Neural cell (in vitro differentiated cells): ENCODE results near the gene FAM227A. TPM values are rescaled to one million over a fixed set of nuclear protein-coding genes. Genes with fewer than 3 reads are reported as not detected.

Experiments
- H2AFZ ChIP-seq: fragments of 200-600, 300-800 bp; sonication (generic), shearing (Covaris generic); 2 replicates; pipeline ENCODE4 v1.6.0; 2014; ENCODE audit warnings: low read depth, mild to moderate bottlenecking, antibody characterized with exemption, low read length, moderate library complexity
- H3F3A ChIP-seq: fragments of 200-600 bp; shearing (Covaris generic); 2 replicates; pipeline ENCODE4 v1.6.1; 2016; ENCODE audit warnings: mild to moderate bottlenecking, moderate library complexity, mixed read lengths, antibody characterized with exemption, low read length; ENCODE audit not compliant: insufficient read depth, poor library complexity, severe bottlenecking
- H3K27ac ChIP-seq: fragments of 200-600, 300-800 bp; sonication (generic), shearing (Covaris generic); 2 replicates; pipeline ENCODE4 v1.5.1; 2014; ENCODE audit warnings: mild to moderate bottlenecking, low read length, moderate library complexity
- H3K27me3 ChIP-seq: fragments of 300-800, 200-600 bp; sonication (generic), shearing (Covaris generic); 2 replicates; pipeline ENCODE4 v1.6.0; 2014; ENCODE audit warnings: mild to moderate bottlenecking, low read depth, low read length, moderate library complexity; ENCODE audit not compliant: insufficient read depth
- H3K36me3 ChIP-seq: fragments of 300-800, 200-600 bp; sonication (generic), shearing (Covaris generic); 2 replicates; pipeline ENCODE4 v1.5.1; 2014; ENCODE audit warnings: mild to moderate bottlenecking, antibody characterized with exemption, low read length, moderate library complexity; ENCODE audit not compliant: insufficient read depth
- H3K4me2 ChIP-seq: fragments of 300-800, 200-600 bp; sonication (generic), shearing (Covaris generic); 2 replicates; pipeline ENCODE4 v1.6.0; 2014; ENCODE audit warnings: mild to moderate bottlenecking, low read length
- H3K4me3 ChIP-seq: fragments of 300-800, 200-600 bp; sonication (generic), shearing (Covaris generic); 2 replicates; pipeline ENCODE4 v1.5.1; 2014; ENCODE audit warnings: mild to moderate bottlenecking, low read length, moderate library complexity
- H3K79me2 ChIP-seq: fragments of 200-600 bp; shearing (Covaris generic); replicated peaks from 2 replicates; pipeline ENCODE4 v1.6.0; 2014; ENCODE audit warnings: mild to moderate bottlenecking, low read length, moderate library complexity; ENCODE audit not compliant: insufficient read depth
- H3K9ac ChIP-seq: fragments of 300-800, 200-600 bp; sonication (generic), shearing (Covaris generic); 2 replicates; pipeline ENCODE4 v1.6.1; 2016; ENCODE audit warnings: mild to moderate bottlenecking, low read length, mixed read lengths
- H3K9me2 ChIP-seq: fragments of 200-600 bp; shearing (Covaris generic); 2 replicates; pipeline ENCODE4 v1.6.1; 2016; ENCODE audit warnings: mild to moderate bottlenecking, low read length, mixed read lengths; ENCODE audit not compliant: insufficient read depth
- H3K9me3 ChIP-seq: fragments of 200-600, 300-800 bp; sonication (generic), shearing (Covaris generic); 2 replicates; pipeline ENCODE4 v1.6.1; 2016; ENCODE audit warnings: mild to moderate bottlenecking, mixed run types, low read length, moderate library complexity, mixed read lengths
- H4K20me1 ChIP-seq: fragments of 200-600 bp; shearing (Covaris generic); 2 replicates; pipeline ENCODE4 v1.6.1; 2016; ENCODE audit warnings: mild to moderate bottlenecking, mixed run types; ENCODE audit not compliant: insufficient read depth
- CTCF ChIP-seq: fragments of 450-650 bp; IDR thresholded peaks from 2 replicates; pipeline ENCODE4 v1.5.1; 2014; ENCODE audit warnings: antibody characterized with exemption, mild to moderate bottlenecking, moderate library complexity; ENCODE audit not compliant: poor library complexity, severe bottlenecking
- EP300 ChIP-seq: fragments of 450-650 bp; conservative IDR thresholded peaks from 2 replicates; pipeline ENCODE4 v1.6.1; 2014; ENCODE audit warnings: antibody characterized with exemption, mild to moderate bottlenecking, moderate library complexity; ENCODE audit not compliant: poor library complexity, severe bottlenecking
- EZH2 ChIP-seq: fragments of 200-600, 300-800 bp; shearing (Covaris generic), sonication (generic); IDR thresholded peaks from 2 replicates; pipeline ENCODE4 v1.6.1; 2014; ENCODE audit warnings: antibody characterized with exemption, low read length, borderline replicate concordance, mild to moderate bottlenecking; ENCODE audit not compliant: insufficient read depth, poor library complexity, severe bottlenecking
- MXI1 ChIP-seq: fragments of 450-650 bp; conservative IDR thresholded peaks from 2 replicates; pipeline ENCODE4 v1.6.1; 2014; ENCODE audit warnings: antibody characterized with exemption, mild to moderate bottlenecking; ENCODE audit not compliant: poor library complexity, severe bottlenecking
- POLR2AphosphoS5 ChIP-seq: IDR thresholded peaks from 2 replicates; pipeline ENCODE4 v1.6.1; 2012
- RAD21 ChIP-seq: fragments of 450-650 bp; conservative IDR thresholded peaks from 2 replicates; pipeline ENCODE4 v1.6.1; 2014; ENCODE audit warnings: antibody characterized with exemption, mild to moderate bottlenecking, moderate library complexity
- REST ChIP-seq: IDR thresholded peaks from 2 replicates; pipeline ENCODE4 v1.6.1; 2012; ENCODE audit warnings: borderline replicate concordance
- SMC3 ChIP-seq: fragments of 450-650 bp; conservative IDR thresholded peaks from 2 replicates; pipeline ENCODE4 v1.6.1; 2014; ENCODE audit warnings: antibody characterized with exemption, mild to moderate bottlenecking, moderate library complexity; ENCODE audit not compliant: poor library complexity
- TAF1 ChIP-seq: IDR thresholded peaks from 2 replicates; pipeline ENCODE4 v1.6.1; 2012; ENCODE audit warnings: low read depth
- polyA plus RNA-seq: library from polyadenylated mRNA; depleted of rRNA; stranded (reverse); fragments of >200 nt; gene quantifications from 2 replicates; pipeline ENCODE4 v1.2.3, GENCODE V29; 2014

Gene FAM227A
- polyA plus RNA-seq, 1 donor from 2014 or later, result 14.0 TPM

GRCh38 chr22:38608992-38609750, 47.0 kb downstream of the FAM227A start:
- H3F3A ChIP-seq, result no peaks in the 10 kb centered on the region
- H3K9me3 ChIP-seq, result no peaks in the 10 kb centered on the region
- no peak overlapping the region for H2AFZ ChIP-seq
- H3K27ac ChIP-seq, result no peak overlapping the region
- H3K9ac ChIP-seq, result no peak overlapping the region
- no peak overlapping the region for H3K4me2 ChIP-seq
- H3K4me3 ChIP-seq, result no peak overlapping the region
- no peaks in the 10 kb centered on the region for H4K20me1 ChIP-seq
- H3K36me3 ChIP-seq, result peaks cover 4% of the 10 kb centered on the region
- no peaks in the 10 kb centered on the region for H3K9me2 ChIP-seq
- no peaks in the 10 kb centered on the region for H3K27me3 ChIP-seq
- no peak for TF ChIP-seq CTCF
- TF ChIP-seq RAD21, result no peak
- TF ChIP-seq EP300, result no peak
- TF ChIP-seq TAF1, result no peak
- TF ChIP-seq EZH2, result no peak
- no peak for TF ChIP-seq REST
- no peak for TF ChIP-seq MXI1
- TF ChIP-seq POLR2AphosphoS5, result no peak
- no peaks in the 10 kb centered on the region for H3K79me2 ChIP-seq

- H3K9me2 ChIP-seq, result no peaks in the 10 kb centered on the region
- no peak overlapping the region for H3K9ac ChIP-seq
- H3K79me2 ChIP-seq, result no peaks in the 10 kb centered on the region
- H3K27ac ChIP-seq, result no peak overlapping the region
- no peaks in the 10 kb centered on the region for H3K9me3 ChIP-seq
- no peak overlapping the region for H3K4me3 ChIP-seq
- TF ChIP-seq EP300 (no peak), EZH2 (no peak), MXI1 (no peak), POLR2AphosphoS5 (no peak), RAD21 (no peak), SMC3 (no peak), TAF1 (no peak), CTCF (no peak), REST (no peak)
- H3K36me3 ChIP-seq, result peaks cover 4% of the 10 kb centered on the region
- no peaks in the 10 kb centered on the region for H4K20me1 ChIP-seq
- H3K4me2 ChIP-seq, result no peak overlapping the region
- H3K27me3 ChIP-seq, result no peaks in the 10 kb centered on the region
- no peaks in the 10 kb centered on the region for H3F3A ChIP-seq
- no peak overlapping the region for H2AFZ ChIP-seq
Observed at GRCh38 chr22:38607680-38608079, 48.5 kb downstream of the FAM227A start.
